Central memory CD8-positive, alpha-beta T cell (primary cell): ENCODE data around the gene GALR2.

ENCODE experiments used
- ATAC-seq: fragments of 150-1000 bp; cut with Tn5 transposase; replicated peaks from 2 replicates; pipeline ENCODE4 v1.10.0; 2022; ENCODE audit warnings: mild to moderate bottlenecking, moderate FRiP score, moderate number of reproducible peaks; ENCODE audit not compliant: poor library complexity, severe bottlenecking; ENCODE audit errors: extremely low read depth
- DNase-seq, 2 donors: peaks; one replicate each; pipeline ENCODE4 v3.0.0; 2021; ENCODE audit warnings: low spot score in 2 of 2
- H3K27ac Mint-ChIP-seq: one replicate; pipeline ENCODE4 v1.8.0; 2022; ENCODE audit warnings: low read depth, mild to moderate bottlenecking, moderate library complexity, mixed read lengths
- H3K27me3 Mint-ChIP-seq: one replicate; pipeline ENCODE4 v1.8.0; 2022; ENCODE audit warnings: mixed read lengths
- H3K36me3 Mint-ChIP-seq: one replicate; pipeline ENCODE4 v1.8.0; 2022; ENCODE audit warnings: mild to moderate bottlenecking, moderate library complexity, mixed read lengths; ENCODE audit not compliant: insufficient read depth
- H3K4me1 Mint-ChIP-seq: one replicate; pipeline ENCODE4 v1.8.0; 2022; ENCODE audit warnings: mixed read lengths
- H3K4me3 Mint-ChIP-seq: one replicate; pipeline ENCODE4 v1.8.0; 2022; ENCODE audit warnings: mild to moderate bottlenecking, moderate library complexity, mixed read lengths
- H3K9me3 Mint-ChIP-seq: one replicate; pipeline ENCODE4 v1.8.0; 2022; ENCODE audit warnings: mixed read lengths

The GALR2 gene

DNA sequence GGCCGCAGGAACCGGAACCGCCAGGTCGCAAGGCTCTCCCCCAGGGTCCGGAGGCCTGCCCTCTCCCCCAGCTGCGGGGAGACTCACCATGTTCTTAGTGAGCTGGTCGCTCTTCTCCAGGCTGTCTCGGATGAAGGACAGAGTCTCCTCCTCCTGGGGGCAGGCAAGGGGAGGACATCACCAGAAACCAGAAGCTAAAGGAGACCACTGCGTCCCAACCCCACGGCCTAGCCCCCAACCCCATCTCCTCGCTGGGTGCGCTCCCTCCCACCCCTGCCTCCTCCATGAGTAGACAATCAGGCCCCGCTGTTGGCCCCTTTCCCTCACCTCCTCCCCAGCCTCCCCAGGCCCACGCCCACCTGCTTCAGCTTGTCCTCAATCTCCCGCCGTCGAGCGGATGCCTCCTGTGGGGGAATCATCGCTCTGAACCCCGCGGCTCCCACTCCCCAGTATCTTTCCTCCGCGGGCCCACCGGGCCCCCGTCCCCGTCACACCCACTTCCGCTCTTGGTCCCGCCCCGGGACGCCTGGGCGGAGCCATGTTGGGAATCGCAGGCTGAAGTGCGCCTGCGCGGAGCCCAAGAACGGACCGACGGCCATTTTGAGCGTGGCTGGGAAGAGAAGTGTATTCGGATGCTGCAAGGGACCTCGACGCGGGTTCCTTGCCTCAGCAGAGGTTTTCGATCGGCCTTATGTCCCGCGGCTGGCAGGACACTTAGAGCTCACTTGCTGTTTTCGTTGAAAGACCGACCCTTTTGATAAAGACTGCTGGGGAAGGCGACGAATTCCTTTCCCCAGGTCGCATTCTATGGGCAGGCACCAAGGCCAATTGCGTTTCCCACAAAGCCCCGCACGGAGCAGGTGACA, 28.9 kb downstream of the GALR2 start, which contains the start of gene EXOC7:
Gene EXOC7 (minus strand): TSS at position 514 of the 866 bp plus-strand sequence. CDS start 95 bp downstream, at position 419.
- ATAC-seq (peak; percentile 92), DNase-seq (peak; percentile 88 to 90)
- H3K36me3 Mint-ChIP-seq: peaks cover 29% of the 10 kb centered on the region
- H3K9me3 Mint-ChIP-seq: no peaks in the 10 kb centered on the region
- peak within 1 kb of the TSS; percentile 95 for H3K27ac Mint-ChIP-seq
- peaks cover 28% of the 10 kb centered on the region for H3K4me1 Mint-ChIP-seq
- peak within 1 kb of the TSS; percentile 98 for H3K4me3 Mint-ChIP-seq
- no peaks in the 10 kb centered on the region for H3K27me3 Mint-ChIP-seq

DNA sequence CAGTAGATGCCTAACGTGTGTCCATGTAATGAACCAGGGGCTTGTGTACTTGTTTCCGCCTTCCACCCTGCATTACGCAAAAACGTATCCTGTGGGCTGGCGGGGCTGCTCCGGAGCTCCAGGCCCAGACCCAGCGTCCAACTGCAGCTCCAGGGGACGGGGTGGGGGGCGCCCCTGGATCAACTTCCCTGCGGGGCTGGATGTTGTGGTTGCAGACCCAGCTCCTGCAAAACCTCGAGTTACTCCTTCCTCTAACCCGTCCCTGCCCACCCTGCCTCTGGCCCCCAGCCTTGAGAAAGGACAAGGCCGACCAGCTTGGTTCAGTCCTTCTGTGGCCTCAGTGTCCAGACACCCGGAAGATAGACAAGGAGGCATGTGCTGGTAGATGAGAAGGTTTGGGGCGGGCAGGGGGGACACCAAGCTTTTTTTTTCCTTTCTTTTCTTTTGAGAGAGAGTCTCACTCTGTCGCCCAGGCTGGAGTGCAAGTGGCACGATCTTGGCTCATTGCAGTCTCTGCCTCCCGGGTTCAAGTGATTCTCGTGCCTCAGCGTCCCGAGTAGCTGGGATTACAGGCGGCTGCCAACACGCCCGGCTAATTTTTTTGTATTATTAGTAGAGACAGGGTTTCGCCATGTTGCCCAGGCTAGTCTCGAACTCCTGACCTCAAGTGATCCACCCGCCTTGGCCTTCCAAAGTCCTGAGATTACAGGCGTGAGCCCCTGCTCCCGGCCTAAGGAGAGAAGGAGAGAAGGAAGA, 29.7 kb downstream of the GALR2 start:
- H3K27ac Mint-ChIP-seq: peak overlapping the region; percentile 95
- H3K4me1 Mint-ChIP-seq: peaks cover 28% of the 10 kb centered on the region
- peaks cover 21% of the 10 kb centered on the region for H3K36me3 Mint-ChIP-seq

DNA sequence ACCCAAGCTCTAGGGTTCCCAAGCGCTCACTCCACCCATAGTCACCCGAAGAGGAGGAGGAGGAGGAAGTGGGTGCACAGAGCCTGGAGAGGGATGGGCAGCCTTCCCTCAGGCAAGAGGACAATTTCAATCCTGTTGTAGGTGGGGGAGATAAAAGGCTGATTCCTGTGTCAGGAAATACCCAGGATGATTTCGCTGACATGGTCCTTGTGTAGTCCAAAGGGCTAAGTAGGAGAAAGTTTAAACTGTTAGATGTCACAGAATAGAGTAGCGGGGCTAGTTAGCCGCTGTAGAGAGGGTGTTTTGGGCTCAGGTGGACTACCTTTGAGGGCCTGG, 30.3 kb downstream of the GALR2 start:
- Mint-ChIP-seq H3K4me3 (peak overlapping the region; percentile 98), H3K4me1 (peaks cover 26% of the 10 kb centered on the region), H3K27me3 (no peaks in the 10 kb centered on the region), H3K36me3 (peaks cover 17% of the 10 kb centered on the region), H3K9me3 (no peaks in the 10 kb centered on the region), H3K27ac (peak overlapping the region; percentile 72)
- ATAC-seq (no peak), DNase-seq (no peak)

More for the DNA sequence above, 29.7 kb downstream of the GALR2 start:
- no peak for DNase-seq
- H3K4me3 Mint-ChIP-seq: peak overlapping the region; percentile 98
- no peak for ATAC-seq
- H3K27me3 Mint-ChIP-seq: no peaks in the 10 kb centered on the region
- H3K9me3 Mint-ChIP-seq: no peaks in the 10 kb centered on the region

DNA sequence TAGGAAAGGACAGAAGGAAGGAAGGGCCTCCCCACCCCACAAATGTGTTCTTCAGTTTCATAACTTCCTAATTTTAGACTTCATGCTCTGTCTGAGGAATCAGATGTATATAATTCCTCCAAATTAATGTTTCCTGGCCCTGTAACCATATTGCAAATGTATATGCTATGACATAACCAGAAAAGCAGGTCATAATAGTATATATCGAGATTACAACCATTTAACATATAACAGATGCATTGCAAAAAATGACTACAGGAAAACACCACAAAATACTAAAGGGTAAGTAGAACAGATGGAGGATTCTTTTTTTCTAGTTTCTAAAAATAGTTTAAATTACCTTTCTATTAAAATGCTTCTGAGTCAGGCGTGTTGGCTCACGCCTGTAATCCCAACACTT, 32.1 kb downstream of the GALR2 start:
- H3K27ac Mint-ChIP-seq: no peak overlapping the region
- no peak for ATAC-seq

DNA sequence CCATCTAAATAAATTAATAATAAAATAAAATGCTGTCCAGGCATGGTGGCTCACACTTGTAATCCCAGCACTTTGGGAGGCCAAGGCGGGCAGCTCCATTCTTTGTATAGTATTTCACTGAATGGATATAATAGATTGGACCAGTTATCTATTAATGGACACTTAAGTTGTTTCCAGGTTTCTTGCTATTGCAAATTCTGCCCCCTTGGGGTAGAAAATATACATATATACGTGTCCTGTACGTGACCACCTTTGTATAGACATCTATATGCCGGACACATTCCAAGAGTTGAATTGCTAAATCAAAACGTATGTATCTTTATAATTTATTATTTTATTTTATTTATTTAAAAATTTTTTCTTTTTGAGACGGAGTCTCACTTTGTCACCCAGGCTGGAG, 32.9 kb downstream of the GALR2 start:
- H3K9me3 Mint-ChIP-seq: no peaks in the 10 kb centered on the region
- peaks cover 14% of the 10 kb centered on the region for H3K4me1 Mint-ChIP-seq
- DNase-seq (no peak), ATAC-seq (no peak)
- peaks cover 6% of the 10 kb centered on the region for H3K36me3 Mint-ChIP-seq
- H3K27ac Mint-ChIP-seq: no peak overlapping the region
- H3K27me3 Mint-ChIP-seq: no peaks in the 10 kb centered on the region
- H3K4me3 Mint-ChIP-seq: no peak overlapping the region

More for the DNA sequence above, 32.1 kb downstream of the GALR2 start:
- Mint-ChIP-seq H3K36me3 (peaks cover 6% of the 10 kb centered on the region), H3K9me3 (no peaks in the 10 kb centered on the region), H3K4me3 (no peak overlapping the region), H3K27me3 (no peaks in the 10 kb centered on the region), H3K4me1 (peaks cover 15% of the 10 kb centered on the region)
- no peak for DNase-seq

DNA sequence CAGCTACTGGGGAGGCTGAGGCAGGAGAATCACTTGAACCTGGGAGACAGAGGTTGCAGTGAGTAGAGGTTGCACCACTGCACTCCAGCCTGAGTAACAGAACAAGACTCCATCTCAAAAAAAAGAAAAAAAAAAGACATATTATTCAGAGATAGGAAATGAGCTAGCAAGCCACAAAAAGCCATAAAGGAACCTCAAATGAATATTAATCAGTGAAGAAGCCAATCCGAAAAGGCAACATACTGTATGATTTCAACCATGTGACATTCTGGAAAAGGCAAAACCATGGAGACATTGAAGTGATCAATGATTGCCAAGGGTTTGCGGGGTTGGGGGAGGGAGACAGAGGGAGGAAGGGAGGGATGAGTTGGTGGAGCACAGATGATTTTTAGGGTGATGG, 37.4 kb downstream of the GALR2 start:
- DNase-seq: no peak
- no peak for ATAC-seq
- H3K27me3 Mint-ChIP-seq: no peaks in the 10 kb centered on the region
- no peaks in the 10 kb centered on the region for H3K4me1 Mint-ChIP-seq
- no peaks in the 10 kb centered on the region for H3K9me3 Mint-ChIP-seq
- H3K27ac Mint-ChIP-seq: no peak overlapping the region
- no peaks in the 10 kb centered on the region for H3K36me3 Mint-ChIP-seq
- H3K4me3 Mint-ChIP-seq: no peak overlapping the region

DNA sequence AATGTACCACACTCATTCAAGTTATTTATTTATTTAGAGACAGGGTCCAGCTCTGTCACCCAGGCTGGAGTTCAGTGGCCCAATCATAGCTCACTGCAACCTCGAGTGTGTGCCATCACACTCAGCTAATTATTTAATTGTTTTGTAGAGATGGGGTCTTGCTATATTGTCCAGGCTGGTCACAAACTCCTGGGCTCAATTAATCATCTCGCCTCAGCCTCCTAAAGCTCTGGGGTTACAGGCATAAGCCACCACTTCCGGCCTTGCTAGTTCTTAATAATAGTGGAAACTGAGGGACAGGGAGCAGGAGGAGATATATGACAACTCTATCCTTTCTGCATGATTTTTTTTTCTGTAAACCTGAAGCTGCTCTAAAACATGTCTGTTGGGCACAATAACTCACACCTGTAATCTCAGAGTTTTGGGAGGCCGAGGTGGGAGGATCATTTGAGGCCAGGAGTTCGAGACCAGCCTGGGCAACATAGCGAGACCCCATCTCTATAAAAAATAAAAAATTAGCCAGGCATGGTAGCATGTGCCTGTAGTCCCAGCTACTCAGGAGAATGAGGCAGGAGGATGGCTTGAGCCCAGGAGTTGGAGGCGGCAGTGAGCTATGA, 40.7 kb downstream of the GALR2 start:
- DNase-seq (no peak), ATAC-seq (no peak)
- H3K27me3 Mint-ChIP-seq: no peaks in the 10 kb centered on the region
- no peaks in the 10 kb centered on the region for H3K9me3 Mint-ChIP-seq
- no peak overlapping the region for H3K4me3 Mint-ChIP-seq
- H3K27ac Mint-ChIP-seq: no peak overlapping the region
- no peaks in the 10 kb centered on the region for H3K36me3 Mint-ChIP-seq
- H3K4me1 Mint-ChIP-seq: no peaks in the 10 kb centered on the region

DNA sequence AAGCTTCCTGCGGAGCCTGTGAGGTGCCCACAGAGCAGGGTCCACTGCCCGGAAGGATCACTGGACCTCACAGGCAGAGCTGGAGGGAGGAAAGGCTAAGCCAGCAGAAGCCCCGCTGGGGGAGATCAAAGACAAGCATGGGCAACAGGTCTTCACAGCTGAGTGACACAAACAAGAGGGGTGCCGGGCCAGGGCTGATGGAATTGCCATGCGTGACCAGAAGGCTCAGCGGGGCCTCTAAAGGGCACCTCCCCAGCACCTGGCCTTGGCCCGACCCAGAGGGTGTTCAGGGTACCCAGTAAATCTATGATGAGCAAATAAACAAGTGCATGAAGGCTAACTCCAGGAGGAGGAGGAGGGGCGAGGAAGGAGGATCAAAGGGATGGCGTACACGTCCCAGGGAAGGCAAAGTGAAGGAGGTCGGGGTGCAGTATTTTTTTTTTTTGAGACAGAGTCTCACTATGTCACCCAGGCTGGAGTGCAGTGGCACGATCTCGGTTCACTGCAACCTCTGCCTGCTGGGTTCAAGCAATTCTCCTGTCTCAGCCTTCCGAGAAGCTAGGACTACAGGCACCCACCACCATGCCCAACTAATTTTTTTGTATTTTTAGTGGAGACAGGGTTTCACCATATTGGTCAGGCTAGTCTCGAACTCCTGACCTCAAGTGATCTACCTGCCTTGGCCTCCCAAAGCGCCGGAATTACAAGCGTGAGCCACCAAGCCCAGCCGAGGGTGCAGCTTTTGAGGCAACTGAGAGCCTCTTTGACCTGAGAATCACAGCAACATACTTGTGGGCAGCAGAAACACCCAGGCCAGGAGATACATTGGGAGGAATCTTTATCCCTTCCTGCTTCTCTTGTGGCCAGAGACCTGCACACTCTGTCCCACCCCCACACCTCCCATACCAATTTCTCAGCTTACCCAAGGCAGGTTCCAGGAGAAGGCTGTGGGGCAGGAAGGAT, 45.1 kb downstream of the GALR2 start:
- Mint-ChIP-seq H3K27me3 (no peaks in the 10 kb centered on the region), H3K36me3 (peaks cover 3% of the 10 kb centered on the region), H3K9me3 (no peaks in the 10 kb centered on the region), H3K4me3 (no peak overlapping the region), H3K4me1 (peaks cover 5% of the 10 kb centered on the region), H3K27ac (no peak overlapping the region)
- DNase-seq (no peak), ATAC-seq (no peak)

DNA sequence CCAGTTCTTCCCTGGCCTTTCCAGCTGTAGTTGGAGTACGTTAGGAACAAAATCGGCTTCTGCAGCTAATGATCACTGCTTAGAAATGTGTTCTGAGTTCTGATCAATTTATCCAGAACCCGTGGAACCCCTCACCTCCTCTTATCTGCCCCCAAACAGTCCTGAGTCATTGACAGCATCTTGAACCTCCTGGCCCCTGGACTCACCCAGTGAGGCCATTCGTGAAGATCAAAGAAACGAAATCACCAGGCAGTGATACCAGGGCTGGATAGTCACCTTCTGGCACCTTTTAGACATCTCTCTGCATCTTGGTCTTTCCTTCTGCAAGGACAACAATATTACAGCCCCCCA, 46.1 kb downstream of the GALR2 start:
- H3K4me3 Mint-ChIP-seq: peak overlapping the region; percentile 23
- peaks cover 5% of the 10 kb centered on the region for H3K4me1 Mint-ChIP-seq
- no peaks in the 10 kb centered on the region for H3K9me3 Mint-ChIP-seq
- peaks cover 3% of the 10 kb centered on the region for H3K36me3 Mint-ChIP-seq
- DNase-seq (no peak), ATAC-seq (no peak)
- no peaks in the 10 kb centered on the region for H3K27me3 Mint-ChIP-seq
- H3K27ac Mint-ChIP-seq: peak overlapping the region; percentile 61

DNA sequence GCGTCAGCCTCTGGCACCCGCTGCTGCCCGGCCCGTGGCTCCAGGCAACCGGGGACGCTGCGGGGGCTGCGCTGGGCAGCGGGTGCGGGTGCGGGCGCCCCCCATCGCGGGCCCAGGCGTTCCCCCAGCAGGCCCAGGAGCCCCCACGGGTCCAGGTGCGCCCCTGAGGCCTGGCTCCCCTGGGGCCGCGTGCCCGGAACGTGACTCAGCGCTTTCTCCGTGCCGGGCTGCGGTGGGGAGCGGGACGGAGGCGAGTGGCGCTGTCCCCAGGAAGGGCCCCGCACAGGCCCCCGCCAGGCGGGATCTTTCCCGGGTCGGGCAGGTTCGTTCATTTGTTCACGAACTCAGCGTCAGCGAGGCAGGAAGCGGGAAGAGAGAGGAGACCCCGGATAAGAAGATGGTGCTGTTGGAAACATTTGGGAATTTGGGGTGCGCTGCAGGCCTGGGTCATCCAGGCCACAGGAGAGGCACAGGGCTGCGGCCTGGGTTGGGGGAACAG, 47.4 kb downstream of the GALR2 start:
- no peaks in the 10 kb centered on the region for H3K27me3 Mint-ChIP-seq
- ATAC-seq: no peak
- H3K9me3 Mint-ChIP-seq: no peaks in the 10 kb centered on the region
- H3K4me3 Mint-ChIP-seq: no peak overlapping the region
- H3K36me3 Mint-ChIP-seq: peaks cover 3% of the 10 kb centered on the region
- no peak overlapping the region for H3K27ac Mint-ChIP-seq
- no peak for DNase-seq
- H3K4me1 Mint-ChIP-seq: peaks cover 5% of the 10 kb centered on the region

DNA sequence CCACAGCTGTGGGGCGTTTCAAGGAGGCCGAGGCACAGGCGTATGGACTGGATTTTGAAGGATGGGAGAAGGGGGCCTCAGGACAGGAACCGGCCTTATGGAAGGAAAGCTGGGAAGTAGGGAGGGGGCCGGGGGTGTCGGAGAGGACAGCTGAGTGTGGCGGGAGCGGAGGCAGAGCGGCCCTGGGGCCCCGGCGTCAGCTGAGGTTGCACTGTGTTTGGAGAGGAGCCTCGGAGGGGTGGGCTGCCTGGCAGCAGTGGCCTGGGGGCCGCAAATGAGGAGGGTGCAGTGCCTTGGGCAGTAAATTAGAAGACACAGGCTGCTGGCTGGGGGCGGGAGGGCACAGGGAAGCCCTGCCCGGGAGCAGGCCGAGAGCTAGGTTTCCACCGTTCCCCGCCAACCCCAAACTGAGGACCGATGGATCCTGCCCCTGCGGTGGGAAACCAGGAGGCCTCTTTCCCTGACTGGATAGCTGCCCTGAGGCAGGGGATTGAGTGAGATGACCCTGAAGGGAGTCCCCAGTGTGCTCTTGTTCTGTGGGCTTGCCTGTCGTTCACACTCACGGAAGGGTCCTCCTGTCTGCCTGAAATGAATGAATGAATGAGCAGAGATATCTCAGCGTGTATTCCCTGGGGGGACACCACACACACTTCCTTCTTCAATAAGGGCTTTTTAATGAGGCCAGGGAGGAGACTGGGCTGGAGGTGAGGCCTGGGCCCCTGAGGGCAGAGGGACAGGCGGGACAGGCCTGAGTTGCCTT, 48.0 kb downstream of the GALR2 start:
- Mint-ChIP-seq H3K27ac (peak overlapping the region; percentile 14), H3K4me1 (peaks cover 5% of the 10 kb centered on the region), H3K27me3 (no peaks in the 10 kb centered on the region), H3K36me3 (peaks cover 3% of the 10 kb centered on the region), H3K9me3 (no peaks in the 10 kb centered on the region), H3K4me3 (peak overlapping the region; percentile 51)
- DNase-seq (no peak), ATAC-seq (no peak)
